ENCODE results near the gene PLXNB2. TPM values are rescaled to one million over a fixed set of nuclear protein-coding genes. Genes with fewer than 3 reads are reported as not detected.

PLXNB2 gene
- polyA plus RNA-seq, 1 of the 3 experiments (the other 2 are of a cell fraction) = 108 TPM

DNA sequence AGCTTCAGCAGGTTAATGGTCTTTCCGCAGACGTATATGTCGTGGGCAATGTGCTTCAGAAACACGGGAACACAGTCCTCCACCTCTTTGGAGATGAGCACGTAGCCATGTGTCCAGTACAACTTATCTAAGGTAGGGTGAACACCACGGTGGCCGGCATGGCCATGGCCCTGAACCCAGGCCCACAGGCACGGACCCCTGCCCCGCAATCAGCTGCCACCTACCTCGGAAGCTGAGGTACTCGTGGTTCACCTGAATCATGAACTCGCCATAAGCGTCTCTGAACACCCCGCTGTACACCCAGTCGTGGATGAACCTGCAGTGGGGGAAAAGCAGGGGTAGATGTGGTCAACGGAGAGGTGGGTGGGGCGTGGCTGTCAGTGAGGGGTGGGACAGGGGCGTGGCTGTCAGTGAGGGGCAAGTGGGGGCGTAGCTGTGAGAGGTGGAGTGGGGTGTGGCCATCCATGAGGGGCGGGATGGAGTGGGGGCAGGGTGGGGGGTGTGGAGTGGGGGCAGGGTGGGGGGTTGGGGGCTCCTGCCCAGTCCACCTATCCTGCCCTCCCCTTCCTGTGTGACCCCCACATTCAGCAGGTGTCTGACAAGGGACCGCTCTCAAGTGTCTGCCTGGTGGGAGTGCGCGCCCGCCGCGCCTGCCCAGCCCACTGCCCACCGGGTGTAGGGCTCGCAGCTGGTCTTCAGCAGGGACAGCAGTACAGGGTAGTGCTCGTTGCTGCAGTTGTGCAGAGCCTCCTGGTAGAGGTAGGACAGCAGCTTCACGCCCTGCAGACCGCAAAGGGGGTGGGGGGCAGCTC, 81.2 kb downstream of the PLXNB2 start:
- Histone ChIP-seq H3K9me2 (no peaks in the 10 kb centered on the region), H3K79me2 (ENCODE audit: insufficient read depth) (peaks cover 11% of the 10 kb centered on the region; the same call in 1 of the 2 replicates), H3K4me1 (ENCODE audit: control insufficient read depth in 1 of 2, insufficient read depth in 2 of 2, low read depth in 1 of 2, low read length in 1 of 2) (no peaks in the 10 kb centered on the region), H3F3A (replicated peaks; ENCODE audit: insufficient read depth) (no peaks in the 10 kb centered on the region), H3K27me3 (ENCODE audit: insufficient read depth) (no peaks in the 10 kb centered on the region), H3K27ac (ENCODE audit: low read depth in 2 of 2, low read length in 1 of 2) (no peak overlapping the region), H3K36me3 (replicated peaks in 1 of 2; ENCODE audit: control insufficient read depth in 1 of 2, insufficient read depth in 2 of 2, low read length in 1 of 2) (peaks cover 0 to 42% of the 10 kb centered on the region in 2 experiments), H4K20me1 (ENCODE audit: insufficient read depth) (no peaks in the 10 kb centered on the region), H3K4me3 (ENCODE audit: low read depth in 2 of 2, low read length in 1 of 2) (no peak overlapping the region), H3K9ac (no peak overlapping the region), H3K9me3 (no peaks in the 10 kb centered on the region), H3K4me2 (no peak overlapping the region), H2AFZ (ENCODE audit: low read depth) (no peak overlapping the region)
- POLR2A ChIA-PET = interaction anchor here (0.6 kb wide), 1 partner anchor 920 kb away, joined by 4 read pairs; no protein-coding TSS in a partner anchor
- TF ChIP-seq FOXJ3 (CRISPR knock-in tag; IDR thresholded peaks at IDR 0.05) = no peak
- TF ChIP-seq, protein P1, sequence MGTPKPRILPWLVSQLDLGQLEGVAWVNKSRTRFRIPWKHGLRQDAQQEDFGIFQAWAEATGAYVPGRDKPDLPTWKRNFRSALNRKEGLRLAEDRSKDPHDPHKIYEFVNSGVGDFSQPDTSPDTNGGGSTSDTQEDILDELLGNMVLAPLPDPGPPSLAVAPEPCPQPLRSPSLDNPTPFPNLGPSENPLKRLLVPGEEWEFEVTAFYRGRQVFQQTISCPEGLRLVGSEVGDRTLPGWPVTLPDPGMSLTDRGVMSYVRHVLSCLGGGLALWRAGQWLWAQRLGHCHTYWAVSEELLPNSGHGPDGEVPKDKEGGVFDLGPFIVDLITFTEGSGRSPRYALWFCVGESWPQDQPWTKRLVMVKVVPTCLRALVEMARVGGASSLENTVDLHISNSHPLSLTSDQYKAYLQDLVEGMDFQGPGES (IDR thresholded peaks at IDR 0.05; ENCODE audit: low read depth, low read length) = no peak
- TF ChIP-seq GABPA (IDR thresholded peaks at IDR 0.05; ENCODE audit: low read depth) = no peak
- TF ChIP-seq RFX5 (IDR thresholded peaks at IDR 0.05; ENCODE audit: low read length) = no peak
- TF ChIP-seq JUND (IDR thresholded peaks at IDR 0.05) = no peak
- TF ChIP-seq EZH2phosphoT487 (IDR thresholded peaks at IDR 0.05; ENCODE audit: borderline replicate concordance, low read depth) = no peak
- TF ChIP-seq YY1 (IDR thresholded peaks at IDR 0.05; ENCODE audit: low read depth) = no peak
- no peak for TF ChIP-seq FOXM1 (IDR thresholded peaks at IDR 0.05; ENCODE audit: low read depth)
- no peak for TF ChIP-seq USF1 (IDR thresholded peaks at IDR 0.05; ENCODE audit: borderline replicate concordance, low read depth)
- TF ChIP-seq GATA2 (CRISPR knock-in tag; IDR thresholded peaks at IDR 0.05) = no peak
- TF ChIP-seq RAD21 (IDR thresholded peaks at IDR 0.05; ENCODE audit: low read length) = no peak
- TF ChIP-seq FOSL2 (IDR thresholded peaks at IDR 0.05; ENCODE audit: borderline replicate concordance, low read depth) = no peak
- TF ChIP-seq RCOR1 (IDR thresholded peaks at IDR 0.05; ENCODE audit: low read length) = no peak
- TF ChIP-seq, protein P2, sequence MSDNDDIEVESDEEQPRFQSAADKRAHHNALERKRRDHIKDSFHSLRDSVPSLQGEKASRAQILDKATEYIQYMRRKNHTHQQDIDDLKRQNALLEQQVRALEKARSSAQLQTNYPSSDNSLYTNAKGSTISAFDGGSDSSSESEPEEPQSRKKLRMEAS (IDR thresholded peaks at IDR 0.05; ENCODE audit: low read depth) = no peak
- TF ChIP-seq TCF12 (IDR thresholded peaks at IDR 0.05) = no peak
- no peak for DNase-seq
- CTCF ChIA-PET = interaction anchor here (0.6 to 1.4 kb wide), 4 partner anchors 11 to 77 kb away, joined by 3 to 5 read pairs (median 3); no protein-coding TSS in a partner anchor
- 97% methylated on average over 26 of the region's 31 CpGs for WGBS (ENCODE audit: low lambda C conversion rate)

Data from SK-N-SH (cell line).